GM12875 (cell line): Measurements from ENCODE around the gene IL36G.
"Not testable (repeated sequence)": the region's sequence is repeated elsewhere in the genome, so short reads cannot be mapped to it uniquely, and the experiment has no call there.

Source experiments
- H3K4me3 ChIP-seq: one replicate; pipeline ENCODE4 v1.5.1; 2011; ENCODE audit warnings: low read depth, low read length, control low read depth
- CTCF ChIP-seq: IDR thresholded peaks from 2 replicates; pipeline ENCODE4 v1.5.1; 2011; ENCODE audit warnings: low read depth, mild to moderate bottlenecking, control low read depth, inconsistent platforms, low read length, moderate library complexity, borderline replicate concordance; ENCODE audit not compliant: insufficient read depth

The IL36G gene

GRCh38 chr2:112977559-112978056 is at the start of gene IL36G:
IL36G (plus strand) TSS chr2:112978006; CDS start chr2:112978639, 633 bp downstream.
- TF ChIP-seq CTCF: no peak
- no peak within 1 kb of the TSS for H3K4me3 ChIP-seq

GRCh38 chr2:112933261-112933660 is 44.5 kb upstream of the IL36G start:
- TF ChIP-seq CTCF: no peak
- H3K4me3 ChIP-seq: no peak overlapping the region

GRCh38 chr2:112934117-112934516 is 43.7 kb upstream of the IL36G start:
- H3K4me3 ChIP-seq: not testable (repeated sequence)

GRCh38 chr2:112936927-112937232 is 40.9 kb upstream of the IL36G start:
- no peak for TF ChIP-seq CTCF
- H3K4me3 ChIP-seq: no peak overlapping the region

- TF ChIP-seq CTCF: no peak
- no peak overlapping the region for H3K4me3 ChIP-seq
Measured at GRCh38 chr2:112938904-112939303, 38.9 kb upstream of the IL36G start.

GRCh38 chr2:112939425-112939824 is 38.4 kb upstream of the IL36G start:
- no peak overlapping the region for H3K4me3 ChIP-seq
- no peak for TF ChIP-seq CTCF

- TF ChIP-seq CTCF: no peak
- no peak overlapping the region for H3K4me3 ChIP-seq
Measured at GRCh38 chr2:112940859-112941625, 36.8 kb upstream of the IL36G start.
